ENCODE data around the gene AOPEP. TPM values are rescaled to one million over a fixed set of nuclear protein-coding genes. Genes with fewer than 3 reads are reported as not detected.
"Not testable (repeated sequence)": the region's sequence is repeated elsewhere in the genome, so short reads cannot be mapped to it uniquely, and the experiment has no call there.

The AOPEP gene
- total RNA-seq, 2 donors from 2014 or later = 12.4 to 12.9 TPM

DNA sequence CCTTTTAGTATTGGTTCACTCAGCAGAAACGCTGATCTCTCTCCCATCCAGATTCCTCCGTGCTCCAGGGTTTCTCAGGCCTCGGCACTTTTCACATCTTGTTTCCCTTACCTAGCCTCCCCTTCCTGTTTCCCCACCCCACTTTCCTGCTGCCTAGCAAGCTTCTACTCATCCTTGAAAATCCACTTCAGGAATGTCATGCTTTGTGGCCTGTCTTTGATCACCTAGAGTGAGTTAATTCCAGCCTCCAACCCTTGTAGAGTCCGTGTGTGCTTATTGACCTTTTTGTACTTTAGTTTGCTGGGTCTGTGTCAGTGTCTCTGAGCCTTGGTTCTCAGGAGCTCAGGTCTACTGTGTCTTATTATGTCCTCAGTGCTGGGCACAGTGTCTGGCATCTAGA lies 116.6 kb downstream of the AOPEP start:
- ATAC-seq = no peak
- H3K4me1 Mint-ChIP-seq = peaks cover 16% of the 10 kb centered on the region
- DNase-seq = no peak
- no peaks in the 10 kb centered on the region for H3K27me3 Mint-ChIP-seq
- peaks cover 14% of the 10 kb centered on the region for H3K36me3 Mint-ChIP-seq (ENCODE audit: low read depth)
- no peaks in the 10 kb centered on the region for H3K9me3 ChIP-seq (ENCODE audit: control insufficient read depth, low read length, poor library complexity, severe bottlenecking)
- no peak overlapping the region for H3K27ac Mint-ChIP-seq
- H3K4me3 Mint-ChIP-seq = no peak overlapping the region

DNA sequence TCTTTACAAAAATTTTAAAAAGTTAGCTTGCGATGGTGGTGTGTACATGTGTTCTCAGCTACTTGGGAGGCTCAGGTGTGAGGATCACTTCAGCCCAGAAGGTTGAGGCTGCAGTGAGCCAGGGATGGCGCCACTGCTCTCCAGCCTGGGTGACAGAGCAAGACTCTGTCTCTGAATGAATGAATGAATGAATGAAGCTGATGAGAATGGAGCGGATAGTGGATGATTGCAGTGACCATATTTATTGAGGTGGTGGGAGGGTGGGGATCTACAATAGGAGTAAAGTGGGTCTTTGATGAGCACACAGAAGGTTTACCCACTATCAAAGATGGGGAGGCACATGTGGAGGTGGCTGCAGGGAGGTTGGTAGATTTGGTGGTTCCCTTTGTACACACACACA lies 120.2 kb downstream of the AOPEP start:
- H3K9me3 ChIP-seq (ENCODE audit: control insufficient read depth, low read length, poor library complexity, severe bottlenecking) = no peaks in the 10 kb centered on the region
- H3K27ac Mint-ChIP-seq = no peak overlapping the region
- H3K4me1 Mint-ChIP-seq = peaks cover 19% of the 10 kb centered on the region
- peaks cover 12% of the 10 kb centered on the region for H3K36me3 Mint-ChIP-seq (ENCODE audit: low read depth)
- H3K4me3 Mint-ChIP-seq = no peak overlapping the region
- DNase-seq = no peak
- no peaks in the 10 kb centered on the region for H3K27me3 Mint-ChIP-seq
- no peak for ATAC-seq

DNA sequence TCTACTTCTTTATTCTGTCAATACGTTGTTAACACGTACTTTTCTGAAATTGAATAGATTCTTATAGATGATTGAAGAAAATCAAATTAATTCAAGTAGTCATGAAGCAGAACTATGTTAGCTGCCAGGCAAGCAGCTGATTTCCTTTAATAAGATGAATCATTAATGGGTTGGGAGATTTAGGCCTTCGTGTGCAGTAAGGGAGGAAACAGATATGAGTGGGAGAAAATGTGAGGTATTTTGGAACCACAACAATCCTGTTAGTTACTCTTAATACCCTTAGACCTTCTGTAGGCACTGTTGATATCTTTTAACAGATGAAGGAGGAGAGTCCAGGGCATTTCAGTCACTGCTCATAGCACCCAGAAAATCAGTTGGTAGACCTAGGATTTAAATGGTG lies 121.0 kb downstream of the AOPEP start:
- Mint-ChIP-seq H3K36me3 (ENCODE audit: low read depth) (peaks cover 14% of the 10 kb centered on the region), H3K4me1 (peaks cover 21% of the 10 kb centered on the region), H3K27ac (peak overlapping the region; percentile 16), H3K4me3 (no peak overlapping the region), H3K27me3 (no peaks in the 10 kb centered on the region)
- no peaks in the 10 kb centered on the region for H3K9me3 ChIP-seq (ENCODE audit: control insufficient read depth, low read length, poor library complexity, severe bottlenecking)
- ATAC-seq (no peak), DNase-seq (no peak)

DNA sequence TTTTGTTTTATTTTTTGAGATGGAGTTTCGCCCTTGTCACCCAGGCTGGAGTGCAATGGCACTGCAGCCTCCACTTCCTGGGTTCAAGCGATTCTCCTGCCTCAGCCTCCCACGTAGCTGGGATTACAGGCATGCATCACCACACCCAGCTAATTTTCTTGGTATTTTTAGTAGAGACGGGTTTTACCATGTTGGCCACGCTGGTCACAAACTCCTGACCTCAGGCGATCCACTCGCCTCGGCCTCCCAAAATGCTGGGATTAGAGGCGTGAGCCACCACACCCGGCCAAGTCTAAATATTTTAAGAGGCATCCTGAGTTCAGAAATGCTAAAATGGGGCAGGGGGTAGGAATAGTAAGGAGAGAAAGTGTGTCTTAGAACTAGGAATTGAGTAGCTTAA lies 122.3 kb downstream of the AOPEP start:
- ATAC-seq; H3K27ac Mint-ChIP-seq; H3K9me3 ChIP-seq (ENCODE audit: control insufficient read depth, low read length, poor library complexity, severe bottlenecking); H3K27me3 Mint-ChIP-seq; H3K4me3 Mint-ChIP-seq; DNase-seq: not testable (repeated sequence)
- Mint-ChIP-seq H3K36me3 (ENCODE audit: low read depth) (peaks cover 11% of the 10 kb centered on the region), H3K4me1 (peaks cover 17% of the 10 kb centered on the region)

DNA sequence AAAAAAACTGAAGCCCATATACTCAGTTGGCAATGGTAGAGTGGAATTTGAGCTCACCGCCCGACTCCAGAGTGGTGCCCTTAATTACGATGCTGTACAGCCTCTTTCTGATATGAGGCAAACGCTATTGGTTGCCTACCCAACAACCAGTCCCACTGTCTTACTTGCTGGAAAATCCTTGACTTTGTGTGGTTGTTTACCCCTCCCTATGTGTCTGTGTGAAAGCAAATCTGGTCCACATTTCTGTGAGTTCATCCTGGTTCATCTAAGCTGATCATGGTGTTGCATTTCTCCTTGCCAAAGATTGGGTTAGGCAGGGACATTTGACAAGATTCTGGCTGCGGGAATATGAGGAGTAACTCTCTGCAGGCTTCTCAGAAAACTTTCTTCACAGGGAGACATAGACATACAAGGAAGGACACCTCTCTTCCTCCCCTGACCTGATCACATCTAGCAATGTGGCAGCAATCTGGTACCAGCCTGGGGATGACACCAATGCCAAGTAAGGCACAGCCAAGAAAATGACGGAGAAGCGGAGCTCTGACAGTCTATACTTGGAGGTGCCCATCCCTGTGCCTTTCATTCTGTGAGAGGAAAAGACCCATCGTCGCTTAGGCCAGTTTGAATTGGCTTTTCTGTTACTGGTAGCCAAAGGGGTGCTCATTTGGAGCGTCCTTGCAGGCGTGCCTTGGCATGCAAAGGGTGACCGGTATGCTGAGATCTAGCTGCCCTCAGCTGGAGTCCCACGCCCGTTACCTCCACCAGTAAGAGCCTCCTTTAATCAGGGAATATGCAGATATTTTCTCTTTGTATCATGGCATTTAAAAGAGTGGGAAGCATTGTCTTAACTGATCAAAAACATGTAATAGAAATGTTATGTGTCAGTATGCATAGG lies 124.3 kb downstream of the AOPEP start:
- no peak overlapping the region for H3K27ac Mint-ChIP-seq
- H3K36me3 Mint-ChIP-seq (ENCODE audit: low read depth) = peaks cover 8% of the 10 kb centered on the region
- H3K4me1 Mint-ChIP-seq = peaks cover 16% of the 10 kb centered on the region
- no peak overlapping the region for H3K4me3 Mint-ChIP-seq
- DNase-seq = no peak
- no peak for ATAC-seq
- no peaks in the 10 kb centered on the region for H3K27me3 Mint-ChIP-seq
- no peaks in the 10 kb centered on the region for H3K9me3 ChIP-seq (ENCODE audit: control insufficient read depth, low read length, poor library complexity, severe bottlenecking)

DNA sequence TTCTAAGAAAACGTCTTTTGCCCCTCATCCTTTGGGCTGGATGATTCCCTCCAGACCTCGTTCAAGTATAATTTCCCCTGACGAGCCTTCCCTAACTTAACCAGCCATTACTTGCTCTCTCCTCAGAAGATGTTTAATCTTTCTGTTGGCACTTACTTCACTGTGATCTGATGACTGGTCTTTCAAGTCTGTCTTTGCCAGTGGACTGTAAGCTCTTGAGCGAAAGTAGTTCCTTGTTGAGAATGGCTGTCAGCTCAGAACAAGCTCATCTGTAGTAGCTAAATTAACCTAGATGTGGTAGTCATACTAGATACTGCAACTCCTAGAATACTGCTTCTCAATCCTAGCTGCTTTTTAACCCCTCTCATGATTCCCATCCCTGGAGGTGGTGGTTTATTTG lies 125.0 kb downstream of the AOPEP start:
- H3K9me3 ChIP-seq (ENCODE audit: control insufficient read depth, low read length, poor library complexity, severe bottlenecking) = no peaks in the 10 kb centered on the region
- H3K4me1 Mint-ChIP-seq = peaks cover 16% of the 10 kb centered on the region
- H3K27ac Mint-ChIP-seq = no peak overlapping the region
- H3K36me3 Mint-ChIP-seq (ENCODE audit: low read depth) = peaks cover 5% of the 10 kb centered on the region
- no peaks in the 10 kb centered on the region for H3K27me3 Mint-ChIP-seq
- DNase-seq (no peak), ATAC-seq (no peak)
- no peak overlapping the region for H3K4me3 Mint-ChIP-seq

DNA sequence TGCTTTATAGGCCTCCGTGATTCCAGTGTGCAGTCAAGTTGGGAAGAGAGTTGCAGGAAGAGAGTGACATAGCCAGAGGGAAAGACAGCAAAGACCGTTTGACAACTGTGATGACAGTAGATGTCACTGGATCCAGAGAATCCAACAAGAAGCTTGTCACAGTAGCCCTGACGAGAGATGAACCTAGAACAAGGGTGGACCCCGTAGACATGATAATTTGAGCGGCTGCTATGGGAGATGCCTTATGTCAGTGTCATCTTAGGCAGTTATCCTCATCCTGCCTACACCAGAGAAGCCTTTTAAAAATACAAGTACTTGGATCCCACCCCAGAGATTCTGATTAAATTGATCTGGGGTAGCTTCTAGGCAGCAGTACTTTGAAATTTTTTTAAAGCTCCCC lies 125.4 kb downstream of the AOPEP start:
- Mint-ChIP-seq H3K27me3 (no peaks in the 10 kb centered on the region), H3K4me3 (no peak overlapping the region), H3K4me1 (peaks cover 14% of the 10 kb centered on the region), H3K27ac (peak overlapping the region; percentile 4), H3K36me3 (ENCODE audit: low read depth) (peaks cover 5% of the 10 kb centered on the region)
- H3K9me3 ChIP-seq (ENCODE audit: control insufficient read depth, low read length, poor library complexity, severe bottlenecking) = no peaks in the 10 kb centered on the region
- DNase-seq (no peak), ATAC-seq (no peak)

DNA sequence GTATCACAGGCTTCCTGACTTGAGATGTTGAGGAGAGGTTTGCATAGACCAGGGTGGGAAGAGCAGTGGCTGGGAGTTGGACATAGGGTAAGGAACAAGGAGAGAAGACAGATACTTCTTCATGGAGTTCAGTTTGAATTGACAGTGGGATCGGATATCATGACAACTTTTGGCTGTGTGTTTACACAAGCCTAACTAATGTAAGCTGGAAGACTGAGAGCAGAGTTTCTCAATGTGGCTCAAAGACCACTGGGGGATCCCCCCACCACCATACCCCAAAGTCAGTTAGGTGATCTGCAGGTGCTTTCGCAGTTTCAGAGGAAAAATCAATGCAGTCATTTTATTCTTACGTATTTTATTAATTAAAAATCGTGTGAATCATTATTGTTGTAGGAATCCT lies 125.9 kb downstream of the AOPEP start:
- no peak for DNase-seq
- ATAC-seq = no peak
- peaks cover 14% of the 10 kb centered on the region for H3K4me1 Mint-ChIP-seq
- H3K9me3 ChIP-seq (ENCODE audit: control insufficient read depth, low read length, poor library complexity, severe bottlenecking) = no peaks in the 10 kb centered on the region
- H3K27ac Mint-ChIP-seq = peak overlapping the region; percentile 4
- no peak overlapping the region for H3K4me3 Mint-ChIP-seq
- H3K27me3 Mint-ChIP-seq = no peaks in the 10 kb centered on the region
- peaks cover 2% of the 10 kb centered on the region for H3K36me3 Mint-ChIP-seq (ENCODE audit: low read depth)

DNA sequence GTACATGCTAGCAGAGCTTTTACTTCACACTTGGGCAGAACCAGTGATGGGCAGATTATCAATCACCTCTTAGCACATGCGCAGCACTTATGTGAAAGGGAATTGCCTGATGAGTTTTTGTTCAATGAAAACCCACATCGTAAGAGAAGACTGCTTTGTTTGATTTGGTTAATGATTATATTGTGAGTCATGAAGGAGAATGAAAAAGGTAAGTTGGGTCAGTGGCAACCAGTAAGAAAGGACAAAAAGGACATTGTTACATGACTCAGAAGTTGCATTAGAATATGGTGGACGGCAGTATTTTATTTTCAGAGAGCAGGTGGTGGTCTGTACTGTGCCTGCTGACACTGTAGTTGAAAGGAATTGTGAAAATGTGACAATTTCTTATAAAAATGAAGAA lies 127.4 kb downstream of the AOPEP start:
- DNase-seq (no peak), ATAC-seq (no peak)
- Mint-ChIP-seq H3K27ac (no peak overlapping the region), H3K36me3 (ENCODE audit: low read depth) (peaks cover 2% of the 10 kb centered on the region), H3K4me3 (no peak overlapping the region), H3K4me1 (peaks cover 12% of the 10 kb centered on the region), H3K27me3 (no peaks in the 10 kb centered on the region)
- no peaks in the 10 kb centered on the region for H3K9me3 ChIP-seq (ENCODE audit: control insufficient read depth, low read length, poor library complexity, severe bottlenecking)

DNA sequence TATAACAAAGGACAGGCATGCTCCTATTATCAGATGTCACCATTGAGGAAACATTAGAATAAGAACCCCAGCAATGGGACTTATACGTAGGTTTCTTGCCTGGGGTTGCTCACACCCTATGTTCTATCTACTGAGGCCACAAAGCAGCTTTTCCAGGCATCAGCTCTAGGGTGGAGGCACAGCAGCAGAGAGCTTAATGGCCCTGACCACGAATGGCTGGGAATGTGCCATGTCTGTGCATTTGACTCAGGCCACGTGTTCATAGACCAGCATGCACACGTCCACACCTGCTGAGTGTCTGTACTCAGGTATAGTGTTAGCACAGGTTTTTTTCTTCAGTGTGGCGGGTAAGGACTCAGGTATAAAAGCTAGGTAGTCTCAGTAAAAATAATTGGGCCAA lies 129.4 kb downstream of the AOPEP start:
- no peak overlapping the region for H3K27ac Mint-ChIP-seq
- H3K4me3 Mint-ChIP-seq = no peak overlapping the region
- peaks cover 27% of the 10 kb centered on the region for H3K4me1 Mint-ChIP-seq
- H3K36me3 Mint-ChIP-seq (ENCODE audit: low read depth) = peaks cover 2% of the 10 kb centered on the region
- no peaks in the 10 kb centered on the region for H3K27me3 Mint-ChIP-seq
- ATAC-seq = no peak
- no peak for DNase-seq
- H3K9me3 ChIP-seq (ENCODE audit: control insufficient read depth, low read length, poor library complexity, severe bottlenecking) = no peaks in the 10 kb centered on the region

DNA sequence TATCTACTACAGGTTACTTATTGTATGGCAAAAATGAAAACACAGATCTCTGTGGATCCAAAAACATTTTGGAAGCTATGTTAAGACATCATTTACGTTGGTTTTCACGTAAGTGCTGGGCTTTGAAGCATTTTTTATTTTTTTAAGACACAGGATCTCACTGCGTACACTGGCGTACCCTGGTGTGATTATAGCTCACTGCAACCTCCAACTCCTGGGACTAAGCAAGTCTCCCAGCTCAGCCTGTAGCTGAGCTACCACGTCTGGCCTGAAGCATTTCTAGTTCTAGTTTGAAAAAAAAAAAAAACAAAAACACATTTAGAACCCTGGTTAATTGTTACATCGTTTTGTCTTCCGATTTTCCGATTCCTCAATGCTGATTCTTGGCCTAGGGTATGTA lies 131.3 kb downstream of the AOPEP start:
- no peaks in the 10 kb centered on the region for H3K27me3 Mint-ChIP-seq
- DNase-seq (no peak), ATAC-seq (no peak)
- H3K4me3 Mint-ChIP-seq = no peak overlapping the region
- H3K9me3 ChIP-seq (ENCODE audit: control insufficient read depth, low read length, poor library complexity, severe bottlenecking) = no peaks in the 10 kb centered on the region
- H3K36me3 Mint-ChIP-seq (ENCODE audit: low read depth) = peaks cover 2% of the 10 kb centered on the region
- peaks cover 41% of the 10 kb centered on the region for H3K4me1 Mint-ChIP-seq
- no peak overlapping the region for H3K27ac Mint-ChIP-seq

DNA sequence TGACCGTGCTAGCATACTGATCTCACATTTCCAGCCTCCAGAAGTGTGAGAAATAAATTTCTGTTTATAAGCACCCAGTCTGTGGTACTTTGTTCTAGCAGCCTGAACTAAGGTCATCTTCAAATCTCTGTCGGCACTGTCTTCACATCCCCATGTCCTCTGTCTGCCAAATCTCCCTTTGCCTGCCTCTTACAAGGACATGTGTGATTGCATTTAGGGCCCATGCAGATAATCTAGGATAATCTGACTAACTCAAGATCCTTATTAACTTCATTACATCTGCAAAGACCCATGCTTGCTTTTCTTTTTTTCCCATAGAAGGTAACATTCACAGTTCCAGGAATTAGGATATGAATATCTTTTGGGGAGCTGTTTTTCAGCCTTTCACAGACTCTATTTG lies 132.7 kb downstream of the AOPEP start:
- Mint-ChIP-seq H3K36me3 (ENCODE audit: low read depth) (peaks cover 2% of the 10 kb centered on the region), H3K27me3 (no peaks in the 10 kb centered on the region), H3K4me1 (peaks cover 45% of the 10 kb centered on the region), H3K27ac (peak overlapping the region; percentile 94), H3K4me3 (no peak overlapping the region)
- DNase-seq (no peak), ATAC-seq (no peak)
- H3K9me3 ChIP-seq (ENCODE audit: control insufficient read depth, low read length, poor library complexity, severe bottlenecking) = no peaks in the 10 kb centered on the region

DNA sequence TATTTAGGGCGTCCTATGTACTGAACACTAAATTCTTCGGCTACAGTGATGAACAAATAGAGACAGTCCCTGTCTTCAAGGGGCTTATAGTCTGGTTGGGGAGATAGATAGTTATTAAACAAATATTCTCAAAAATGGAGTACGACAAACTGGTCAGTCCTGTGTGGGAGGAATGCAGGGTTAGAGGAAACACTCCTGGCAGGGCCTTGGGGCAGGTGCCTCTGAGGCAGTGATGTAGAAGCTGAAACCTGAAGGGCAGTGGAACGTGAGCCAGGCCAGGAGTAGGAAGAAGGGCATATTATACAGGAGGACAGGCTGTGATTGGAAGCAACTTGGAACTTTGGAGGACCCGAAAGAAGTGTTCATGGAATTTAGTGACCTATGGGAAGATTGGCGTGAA lies 133.4 kb downstream of the AOPEP start:
- DNase-seq (no peak), ATAC-seq (no peak)
- H3K4me1 Mint-ChIP-seq = peaks cover 46% of the 10 kb centered on the region
- peak overlapping the region; percentile 94 for H3K27ac Mint-ChIP-seq
- no peaks in the 10 kb centered on the region for H3K27me3 Mint-ChIP-seq
- H3K4me3 Mint-ChIP-seq = peak overlapping the region; percentile 78
- H3K36me3 Mint-ChIP-seq (ENCODE audit: low read depth) = peaks cover 2% of the 10 kb centered on the region
- H3K9me3 ChIP-seq (ENCODE audit: control insufficient read depth, low read length, poor library complexity, severe bottlenecking) = no peaks in the 10 kb centered on the region

Data from T-helper 17 cell (primary cell).